Lung (tissue), 12 donors: ENCODE results near the gene PON3. TPM values are rescaled to one million over a fixed set of nuclear protein-coding genes. Genes with fewer than 3 reads are reported as not detected.
A peak's percentile ranks its signal among the peaks of the same experiment; 100 is the strongest.

Experiments
- ATAC-seq: fragments of 200-7000 bp; cut with Tn5 transposase; one replicate; pipeline ENCODE4 v1.9.1; 2020; ENCODE audit warnings: moderate number of reproducible peaks; ENCODE audit not compliant: insufficient read depth, low FRiP score
- DNase-seq, 3 donors: peaks; one replicate each; pipeline ENCODE4 v3.0.0-alpha.2; 2013 to 2017
- H3K27ac ChIP-seq, 2 donors: one replicate each; pipeline ENCODE4 v1.5.1; 2013; ENCODE audit warnings: mild to moderate bottlenecking in 2 of 2, moderate library complexity in 2 of 2, control low read depth in 1 of 2, inconsistent platforms in 1 of 2, low read depth in 1 of 2, low read length in 1 of 2
- H3K27me3 ChIP-seq, 3 donors: one replicate each; pipeline ENCODE4 v1.5.1; 2013; ENCODE audit warnings: low read length in 2 of 3; ENCODE audit not compliant: control insufficient read depth in 3 of 3, insufficient read depth in 3 of 3
- H3K36me3 ChIP-seq, 4 donors: one replicate each; pipeline ENCODE4 v1.5.1; 2013; ENCODE audit warnings: low read length in 4 of 4, mild to moderate bottlenecking in 1 of 4, moderate library complexity in 1 of 4; ENCODE audit not compliant: control insufficient read depth in 4 of 4, insufficient read depth in 4 of 4
- H3K4me1 ChIP-seq, 5 donors: one replicate each; pipeline ENCODE4 v1.5.1; 2013; ENCODE audit warnings: low read length in 5 of 5, mild to moderate bottlenecking in 2 of 5, moderate library complexity in 1 of 5; ENCODE audit not compliant: control insufficient read depth in 5 of 5, insufficient read depth in 5 of 5
- H3K4me3 ChIP-seq: one replicate; pipeline ENCODE4 v1.5.1; 2013; ENCODE audit warnings: mild to moderate bottlenecking, control low read depth, moderate library complexity
- H3K9ac ChIP-seq, 2 donors: one replicate each; pipeline ENCODE4 v1.5.1; 2013; ENCODE audit warnings: low read length in 2 of 2, control low read depth in 1 of 2; ENCODE audit not compliant: insufficient read depth in 1 of 2
- H3K9me3 ChIP-seq, 4 donors: one replicate each; pipeline ENCODE4 v1.5.1; 2013; ENCODE audit warnings: low read length in 3 of 4, mild to moderate bottlenecking in 1 of 4, moderate library complexity in 1 of 4; ENCODE audit not compliant: control insufficient read depth in 4 of 4, insufficient read depth in 3 of 4
- CTCF ChIP-seq: IDR thresholded peaks from 2 replicates; pipeline ENCODE4 v1.5.1; 2012; ENCODE audit warnings: mild to moderate bottlenecking; ENCODE audit errors: control extremely low read depth, extremely low read depth
- WGBS, 2 donors: extraction: QIAGEN DNeasy Blood & Tissue Kit; methylation state at CpG; one replicate each; pipeline ENCODE4 v1.1.7; 2013; 5-methylcytosine and 5-hydroxymethylcytosine counted together
- polyA plus RNA-seq, 2 donors: library from polyadenylated mRNA; stranded (reverse); fragments of 200-250 nt; gene quantifications; one replicate each; pipeline ENCODE4 v1.2.1, GENCODE V29; 2013
- total RNA-seq, 2 donors: library from RNA; depleted of rRNA in 1 of 2; stranded (reverse); fragments of >200 nt in 1 of 2; gene quantifications; one replicate each; pipeline ENCODE4 v1.2.1, GENCODE V29; 2014 to 2021
- donor health status: control.
- donor health status: control.
- donor health status: Bipolar disorder and iron deficiency.
- donor health status: healthy.
- donor health status: DM: yes; HTN: yes; CAD: no.

Gene PON3
- total and polyA plus RNA-seq, 4 donors: 13.2 to 28.0 (median 22.5) TPM

GRCh38 chr7:95432606-95433005, 36.4 kb upstream of the PON3 start:
- H3K9ac ChIP-seq: no peak overlapping the region
- TF ChIP-seq CTCF: no peak
- 38 to 60% methylated on average over 2 of the region's 2 CpGs for WGBS, 2 donors
- H3K9me3 ChIP-seq: peaks cover 0 to 4% (median under 1%) of the 10 kb centered on the region in 4 donors
- no peaks in the 10 kb centered on the region for H3K27me3 ChIP-seq
- no peak for DNase-seq
- H3K4me1 ChIP-seq: peaks cover 0 to 16% (median 6%) of the 10 kb centered on the region in 5 donors
- H3K27ac ChIP-seq: no peak overlapping the region
- no peak overlapping the region for H3K4me3 ChIP-seq
- ATAC-seq: no peak
- peaks cover 0 to 11% (median 5%) of the 10 kb centered on the region in 4 donors for H3K36me3 ChIP-seq

GRCh38 chr7:95430864-95431263, 34.7 kb upstream of the PON3 start:
- Histone ChIP-seq H3K4me3 (no peak overlapping the region), H3K27ac (peak overlapping the region in 1 of 2 donors; percentile 45)

GRCh38 chr7:95429241-95429990, 33.2 kb upstream of the PON3 start:
- no peak for ATAC-seq
- no peak for TF ChIP-seq CTCF
- no peak overlapping the region for H3K9ac ChIP-seq
- H3K9me3 ChIP-seq: peaks cover 0 to 4% (median under 1%) of the 10 kb centered on the region in 4 donors
- no peak overlapping the region for H3K4me3 ChIP-seq
- peaks cover 1 to 11% (median 5%) of the 10 kb centered on the region in 4 donors for H3K36me3 ChIP-seq
- 70 to 86% methylated on average over 5 of the region's 5 CpGs for WGBS, 2 donors
- no peak for DNase-seq
- H3K27ac ChIP-seq: no peak overlapping the region
- peaks cover 0 to 18% (median 9%) of the 10 kb centered on the region in 5 donors for H3K4me1 ChIP-seq
- H3K27me3 ChIP-seq: no peaks in the 10 kb centered on the region

More at GRCh38 chr7:95430864-95431263, 34.7 kb upstream of the PON3 start:
- DNase-seq (no peak), ATAC-seq (no peak)
- H3K9ac ChIP-seq: no peak overlapping the region
- peaks cover 0 to 4% (median under 1%) of the 10 kb centered on the region in 4 donors for H3K9me3 ChIP-seq
- H3K4me1 ChIP-seq: peaks cover 0 to 16% (median 6%) of the 10 kb centered on the region in 5 donors
- H3K27me3 ChIP-seq: no peaks in the 10 kb centered on the region
- no peak for TF ChIP-seq CTCF
- WGBS, 2 donors: 67 to 72% methylated on average over 2 of the region's 2 CpGs
- peaks cover 1 to 11% (median 5%) of the 10 kb centered on the region in 4 donors for H3K36me3 ChIP-seq
